Stimulated activated CD4-positive, alpha-beta T cell treated with anti-CD3 and anti-CD28 coated beads, Interleukin-1b, Interleukin-23, amount 100 ng/mL, for 1 hour (primary cell): ENCODE measurements around the gene SOST.

ENCODE experiments used
- DNase-seq, 2 donors: peaks; one replicate each; pipeline ENCODE4 v3.0.0-alpha.2; 2020; ENCODE audit warnings: low read depth in 2 of 2

The SOST gene

GRCh38 chr17:43707184-43707583 lies 51.4 kb downstream of the SOST start:
- DNase-seq, result no peak

DNA sequence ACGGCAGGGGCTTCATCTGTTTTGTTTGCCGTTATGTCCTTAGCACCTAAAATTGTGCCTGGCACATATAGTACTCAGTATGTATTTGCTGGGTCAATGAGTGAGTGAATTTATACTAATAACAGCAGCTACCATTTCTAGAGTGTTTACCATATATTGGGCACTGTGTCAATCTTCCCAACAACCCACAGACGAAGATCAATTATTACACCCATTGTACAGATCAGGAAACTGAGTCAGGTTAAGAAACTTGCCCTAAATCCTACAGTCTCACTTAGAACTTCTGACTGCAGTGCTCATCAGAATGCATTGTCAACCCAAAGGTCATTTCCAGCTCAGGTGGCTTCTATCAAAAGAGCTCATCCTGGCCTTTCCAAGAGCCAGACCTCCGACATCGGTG lies 52.4 kb downstream of the SOST start:
- no peak for DNase-seq
